Hepatocyte (in vitro differentiated cells): ENCODE measurements around the gene CITED4.

ENCODE experiments used
- EZH2 ChIP-seq: fragments of 200-600 bp; sonication (generic); IDR thresholded peaks from 2 replicates; pipeline ENCODE4 v1.6.1; 2016; ENCODE audit warnings: antibody characterized with exemption, mild to moderate bottlenecking, borderline replicate concordance
- EZH2phosphoT487 ChIP-seq: fragments of 200-600 bp; sonication (generic); IDR thresholded peaks from one replicate; pipeline ENCODE4 v1.6.1; 2018; ENCODE audit warnings: antibody characterized with exemption, mild to moderate bottlenecking, low read depth, moderate library complexity; ENCODE audit not compliant: unreplicated experiment, severe bottlenecking
- TF ChIP-seq, protein P1 (sequence below): fragments of 200-600 bp; sonication (generic); IDR thresholded peaks from 2 replicates; pipeline ENCODE4 v1.5.1; 2016; ENCODE audit warnings: antibody characterized with exemption, mild to moderate bottlenecking; ENCODE audit not compliant: poor library complexity

DNA sequence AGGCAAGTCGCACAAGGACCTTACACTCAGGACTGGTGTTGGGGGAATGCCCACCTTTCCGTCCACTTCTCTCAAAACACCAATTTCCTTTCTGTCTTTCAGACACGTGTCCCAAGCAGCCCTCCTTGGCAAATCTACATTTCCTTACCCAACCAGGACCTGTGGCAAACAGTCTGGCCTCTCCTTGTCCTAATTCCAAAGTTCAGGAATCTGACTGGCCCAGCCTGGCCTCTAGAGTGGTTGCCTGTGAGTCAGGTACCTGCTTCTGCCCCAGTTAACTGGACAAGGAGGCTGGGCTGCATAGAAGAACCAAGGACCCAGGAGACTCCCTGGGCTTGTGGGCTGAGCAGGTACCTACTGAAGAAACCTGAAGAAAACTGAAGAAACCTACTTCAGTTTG, 34.3 kb upstream of the CITED4 start:
- TF ChIP-seq, protein P1, sequence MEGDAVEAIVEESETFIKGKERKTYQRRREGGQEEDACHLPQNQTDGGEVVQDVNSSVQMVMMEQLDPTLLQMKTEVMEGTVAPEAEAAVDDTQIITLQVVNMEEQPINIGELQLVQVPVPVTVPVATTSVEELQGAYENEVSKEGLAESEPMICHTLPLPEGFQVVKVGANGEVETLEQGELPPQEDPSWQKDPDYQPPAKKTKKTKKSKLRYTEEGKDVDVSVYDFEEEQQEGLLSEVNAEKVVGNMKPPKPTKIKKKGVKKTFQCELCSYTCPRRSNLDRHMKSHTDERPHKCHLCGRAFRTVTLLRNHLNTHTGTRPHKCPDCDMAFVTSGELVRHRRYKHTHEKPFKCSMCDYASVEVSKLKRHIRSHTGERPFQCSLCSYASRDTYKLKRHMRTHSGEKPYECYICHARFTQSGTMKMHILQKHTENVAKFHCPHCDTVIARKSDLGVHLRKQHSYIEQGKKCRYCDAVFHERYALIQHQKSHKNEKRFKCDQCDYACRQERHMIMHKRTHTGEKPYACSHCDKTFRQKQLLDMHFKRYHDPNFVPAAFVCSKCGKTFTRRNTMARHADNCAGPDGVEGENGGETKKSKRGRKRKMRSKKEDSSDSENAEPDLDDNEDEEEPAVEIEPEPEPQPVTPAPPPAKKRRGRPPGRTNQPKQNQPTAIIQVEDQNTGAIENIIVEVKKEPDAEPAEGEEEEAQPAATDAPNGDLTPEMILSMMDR: no peak
- TF ChIP-seq EZH2phosphoT487 (no peak), EZH2 (no peak)
